SIG-M5 (cell line): Measurements from ENCODE around the gene UPF1.

Experiments used
- DNase-seq: peaks from one replicate; lab custom pipeline; 2025; lab: John Stamatoyannopoulos, UW

The UPF1 gene

GRCh38 chr19:18875726-18876125 lies 44.0 kb downstream of the UPF1 start:
- no peak for DNase-seq

DNA sequence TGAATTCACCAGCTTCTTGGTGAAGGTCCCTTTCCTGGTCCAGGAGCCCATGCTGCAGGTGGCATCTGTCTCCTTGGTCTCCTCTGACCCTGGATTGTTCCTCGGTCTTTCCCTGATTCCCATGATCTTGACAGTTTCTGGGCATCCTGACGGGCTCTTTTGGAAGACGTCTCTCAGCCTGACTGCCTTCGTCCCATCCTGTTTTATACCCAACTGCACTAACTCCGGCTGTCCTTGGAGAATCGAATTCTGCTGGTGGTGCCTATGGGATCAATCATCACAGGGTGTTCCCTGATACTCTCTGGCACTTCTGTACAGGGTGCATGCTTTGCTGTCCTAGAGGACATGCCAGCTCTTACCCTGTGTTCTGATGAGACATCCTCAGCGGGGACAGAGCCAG lies 45.1 kb downstream of the UPF1 start:
- no peak for DNase-seq

DNA sequence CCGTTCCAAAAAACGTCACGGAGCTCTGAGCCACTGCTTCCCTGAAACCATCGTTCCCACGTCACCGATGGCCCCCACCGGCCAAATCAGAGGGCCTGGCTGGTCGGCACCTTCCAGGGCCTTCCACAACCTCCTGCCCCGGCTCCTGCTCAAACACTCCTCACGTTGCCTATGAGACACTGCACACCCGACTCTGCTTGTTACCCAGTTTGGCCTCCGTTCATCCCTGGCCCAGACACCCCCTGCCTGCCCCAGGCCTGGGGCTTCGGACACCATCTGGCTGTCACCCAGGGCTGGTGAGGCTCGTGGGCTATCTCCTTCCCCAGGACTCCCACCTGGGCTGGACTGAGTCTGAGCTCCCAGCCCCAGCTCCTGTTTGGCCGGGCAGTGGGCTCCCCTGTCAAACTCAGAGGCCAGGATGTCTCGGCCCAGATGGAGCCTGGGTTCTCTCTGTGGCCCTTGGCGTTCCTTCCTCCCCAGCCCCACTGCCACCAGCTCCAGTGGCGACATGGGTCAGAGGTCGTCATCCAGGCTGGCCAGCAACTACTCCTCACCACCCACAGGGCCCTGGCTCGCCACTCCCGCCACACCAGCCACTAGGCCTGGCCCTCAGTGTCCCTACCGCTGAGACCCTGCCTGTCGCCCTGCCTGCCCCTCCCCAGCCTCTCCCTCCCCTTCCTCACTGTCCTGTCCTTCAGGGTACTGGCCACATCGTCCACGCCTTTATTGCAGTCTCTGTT lies 46.5 kb downstream of the UPF1 start:
- no peak for DNase-seq

- no peak for DNase-seq
Measured at GRCh38 chr19:18878858-18879578, 47.3 kb downstream of the UPF1 start.

GRCh38 chr19:18879579-18880373 lies 48.0 kb downstream of the UPF1 start:
- no peak for DNase-seq

GRCh38 chr19:18881491-18881890 lies 49.7 kb downstream of the UPF1 start:
- no peak for DNase-seq

- no peak for DNase-seq
Measured at GRCh38 chr19:18883526-18884304, 52.0 kb downstream of the UPF1 start.

GRCh38 chr19:18886972-18887371 lies 55.2 kb downstream of the UPF1 start:
- DNase-seq: no peak

GRCh38 chr19:18889949-18890745 lies 58.4 kb downstream of the UPF1 start:
- no peak for DNase-seq

DNA sequence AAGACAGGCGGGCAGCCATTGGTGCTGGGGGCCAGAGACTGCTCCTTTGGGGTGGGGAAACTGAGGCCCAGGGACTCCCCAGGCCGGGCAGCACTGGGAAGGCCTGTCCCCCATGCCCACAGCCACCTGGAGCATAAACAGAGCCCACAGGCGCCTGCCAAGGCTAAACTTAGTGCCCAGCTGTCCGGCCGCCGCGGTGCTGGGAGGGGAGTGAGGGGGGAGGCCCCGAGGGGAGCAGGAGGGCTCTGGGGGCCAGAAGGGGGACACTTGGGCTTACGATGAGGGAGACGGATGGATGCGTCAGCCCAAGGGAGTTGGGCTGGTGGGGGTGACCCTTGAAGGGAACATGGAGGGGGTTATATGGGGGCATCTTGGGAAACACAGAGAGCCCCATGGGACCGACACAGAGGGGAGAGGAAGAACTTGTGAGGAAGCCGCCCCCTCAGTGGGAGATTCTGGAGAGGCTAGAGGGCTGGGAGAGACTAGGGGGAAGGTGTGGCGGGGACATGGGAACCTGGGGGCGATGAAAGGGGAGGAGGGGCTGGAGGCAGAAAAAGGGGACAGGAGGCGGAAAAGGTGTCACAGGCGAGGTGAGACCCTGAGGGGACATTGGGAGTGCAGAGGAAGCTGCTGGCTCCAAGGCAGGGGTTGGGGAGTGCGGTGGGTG lies 62.0 kb downstream of the UPF1 start:
- DNase-seq: no peak

- no peak for DNase-seq
Measured at GRCh38 chr19:18894254-18895037, 62.7 kb downstream of the UPF1 start.

DNA sequence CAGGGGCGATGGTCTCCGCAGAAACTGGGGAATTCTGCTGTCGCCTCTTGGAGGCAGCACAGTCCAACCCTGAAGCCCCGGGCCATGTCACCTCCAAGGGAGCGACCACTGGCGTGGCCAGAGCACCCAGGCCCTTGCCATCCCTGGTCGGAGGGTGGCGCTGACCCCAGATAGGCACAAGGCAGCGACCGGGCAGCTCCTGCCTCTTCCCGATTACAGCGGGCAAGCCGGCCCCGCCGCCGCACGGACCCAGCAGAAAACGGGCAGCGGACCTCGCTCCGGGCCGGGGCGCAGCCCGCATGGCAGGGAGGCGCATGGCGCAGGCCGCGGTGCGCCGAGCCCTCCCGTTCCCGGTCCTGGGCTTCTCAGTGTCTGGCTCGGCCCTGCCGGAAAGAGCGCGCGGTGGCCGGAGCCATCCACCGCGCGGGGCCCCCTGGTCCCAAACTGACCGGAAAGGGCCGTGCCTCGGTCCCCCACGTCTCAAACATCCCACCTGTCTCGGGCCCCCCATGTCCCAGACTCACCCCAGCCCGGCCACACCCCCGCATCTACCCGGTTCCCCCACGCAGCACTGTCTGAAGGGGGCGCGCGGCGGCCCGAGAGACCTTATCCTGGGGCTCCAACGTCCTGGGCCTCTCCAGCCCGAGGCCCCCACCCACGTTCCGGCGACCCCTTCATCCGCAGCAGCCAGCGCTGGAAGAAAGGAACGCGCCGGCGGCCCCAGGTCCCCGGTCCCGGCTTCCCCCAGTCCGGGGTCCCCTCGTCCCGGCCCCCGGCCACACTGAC lies 63.5 kb downstream of the UPF1 start:
- no peak for DNase-seq

- DNase-seq: no peak
Measured at GRCh38 chr19:18895824-18896341, 64.1 kb downstream of the UPF1 start, which contains the start of gene CERS1. TSS of gene CERS1 (minus strand) at chr19:18896158. CDS start at chr19:18896072, 86 bp downstream.

- DNase-seq: no peak
Measured at GRCh38 chr19:18896421-18896841, 64.7 kb downstream of the UPF1 start.

DNA sequence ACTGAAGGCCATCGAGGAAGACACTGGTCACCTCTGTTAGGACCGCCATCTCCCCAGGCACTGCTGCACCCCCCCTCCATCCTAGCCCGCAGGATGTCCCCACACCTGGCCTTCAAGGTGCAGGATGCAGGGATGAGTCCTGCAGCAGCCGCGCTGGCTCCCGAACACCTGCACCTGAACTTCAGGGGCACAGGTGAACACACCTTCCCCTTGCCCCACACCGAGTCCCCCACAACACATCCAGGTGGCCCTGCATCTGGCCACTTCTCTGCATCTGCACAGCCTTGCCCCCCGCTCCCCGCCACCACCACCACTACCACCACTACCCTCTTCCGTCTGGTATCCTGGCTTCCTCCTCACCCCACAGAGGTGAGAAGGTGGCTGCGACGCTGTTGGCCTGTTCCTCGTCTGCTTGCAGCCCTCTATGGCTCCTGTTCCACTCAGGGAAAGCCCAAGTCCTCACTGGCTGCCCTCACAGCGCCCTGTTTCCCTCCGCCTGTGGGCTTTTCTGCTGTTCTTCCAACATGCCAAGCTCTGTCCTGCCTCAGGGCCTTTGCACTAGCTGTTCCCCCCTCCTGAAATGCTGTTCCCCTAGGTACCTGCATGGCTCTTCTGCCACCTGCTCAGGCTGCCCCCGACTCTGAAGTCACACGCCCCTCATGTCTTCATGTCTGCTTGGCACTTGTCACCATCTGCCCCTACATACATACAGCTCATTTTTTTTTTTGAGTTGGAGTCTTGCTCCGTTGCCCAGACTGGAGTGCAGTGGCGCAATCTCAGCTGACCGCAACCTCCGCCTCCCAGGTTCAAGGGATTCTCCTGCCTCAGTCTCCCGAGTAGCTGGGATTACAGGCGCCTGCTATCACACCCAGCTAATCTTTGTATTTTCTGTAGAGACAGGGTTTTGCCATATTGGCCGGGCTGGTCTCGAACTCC lies 65.6 kb downstream of the UPF1 start:
- no peak for DNase-seq

DNA sequence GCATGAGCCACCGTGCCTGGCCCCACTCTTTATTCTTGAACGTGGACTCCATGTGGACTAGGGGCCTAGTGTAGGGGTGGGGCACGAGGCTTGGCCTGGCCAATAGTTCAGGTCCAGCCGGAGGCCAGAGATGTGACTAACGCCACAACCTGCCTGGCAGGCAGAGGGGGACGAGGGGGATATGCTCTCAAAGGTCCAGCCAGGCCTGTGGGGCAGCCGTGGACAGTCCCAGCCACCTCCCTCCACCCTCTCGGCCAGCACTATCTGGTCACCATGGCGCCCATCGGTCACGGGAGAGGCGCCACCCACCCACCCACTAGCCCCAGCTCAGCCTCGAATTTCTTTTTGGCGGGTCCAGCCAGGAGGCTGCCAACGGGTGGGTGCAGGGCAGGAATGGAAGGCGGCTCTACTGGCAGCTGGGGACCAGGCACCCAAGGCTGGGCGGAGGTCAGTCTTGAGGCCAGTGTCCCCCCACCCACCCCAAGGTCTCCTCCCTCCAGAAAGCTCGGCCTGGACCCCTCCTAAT lies 66.4 kb downstream of the UPF1 start:
- DNase-seq: no peak
